ENCODE measurements around the gene CRISPLD2. TPM values are rescaled to one million over a fixed set of nuclear protein-coding genes. Genes with fewer than 3 reads are reported as not detected.

The CRISPLD2 gene
- total RNA-seq, 2 experiments from 2014 or later = 2.0 to 2.6 TPM

DNA sequence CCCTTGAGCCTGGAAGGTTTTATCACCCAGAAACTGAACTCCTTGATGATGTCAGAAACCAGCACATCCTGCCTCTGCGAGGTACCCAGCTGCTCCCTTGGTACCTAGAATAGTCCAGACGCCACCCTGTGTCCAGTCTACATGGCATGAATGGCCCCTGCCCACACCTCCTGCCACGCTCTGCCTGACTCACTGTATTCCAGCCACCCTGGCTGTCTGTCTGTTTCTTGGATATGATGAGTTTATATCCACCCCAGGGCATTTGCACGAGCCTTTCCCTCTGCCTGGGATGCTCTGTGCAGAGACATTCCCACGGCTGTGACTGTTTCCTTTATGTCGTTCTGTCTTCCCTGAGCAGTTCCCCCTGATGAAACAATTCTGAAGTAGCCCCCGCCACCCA, 68.7 kb downstream of the CRISPLD2 start:
- Histone ChIP-seq H3K4me1 (ENCODE audit: insufficient read depth, low read length) (no peaks in the 10 kb centered on the region), H3K27me3 (ENCODE audit: control insufficient read depth in 1 of 2, insufficient read depth in 2 of 2, low read length in 2 of 2) (no peaks in the 10 kb centered on the region), H3K27ac (ENCODE audit: low read depth in 1 of 2, low read length in 2 of 2) (no peak overlapping the region), H3K4me3 (ENCODE audit: low read length) (no peak overlapping the region), H3K9me3 (ENCODE audit: control insufficient read depth in 1 of 2, insufficient read depth in 1 of 2, low read length in 2 of 2) (no peaks in the 10 kb centered on the region), H3K36me3 (ENCODE audit: insufficient read depth, low read length) (no peaks in the 10 kb centered on the region)
- CTCF ChIA-PET = no interaction called here
- no peak for DNase-seq
- Mint-ChIP-seq H3K4me1 (ENCODE audit: low read depth) (no peaks in the 10 kb centered on the region), H3K9me3 (no peaks in the 10 kb centered on the region), H3K27ac (no peak overlapping the region), H3K36me3 (ENCODE audit: low read depth) (no peaks in the 10 kb centered on the region), H3K27me3 (peaks cover 14% of the 10 kb centered on the region), H3K4me3 (no peak overlapping the region)
- intact Hi-C loops (cut with DNase I, micrococcal nuclease) = no loop called here
- ATAC-seq (ENCODE audit: poor library complexity) = no peak
- TF ChIP-seq, protein P1, sequence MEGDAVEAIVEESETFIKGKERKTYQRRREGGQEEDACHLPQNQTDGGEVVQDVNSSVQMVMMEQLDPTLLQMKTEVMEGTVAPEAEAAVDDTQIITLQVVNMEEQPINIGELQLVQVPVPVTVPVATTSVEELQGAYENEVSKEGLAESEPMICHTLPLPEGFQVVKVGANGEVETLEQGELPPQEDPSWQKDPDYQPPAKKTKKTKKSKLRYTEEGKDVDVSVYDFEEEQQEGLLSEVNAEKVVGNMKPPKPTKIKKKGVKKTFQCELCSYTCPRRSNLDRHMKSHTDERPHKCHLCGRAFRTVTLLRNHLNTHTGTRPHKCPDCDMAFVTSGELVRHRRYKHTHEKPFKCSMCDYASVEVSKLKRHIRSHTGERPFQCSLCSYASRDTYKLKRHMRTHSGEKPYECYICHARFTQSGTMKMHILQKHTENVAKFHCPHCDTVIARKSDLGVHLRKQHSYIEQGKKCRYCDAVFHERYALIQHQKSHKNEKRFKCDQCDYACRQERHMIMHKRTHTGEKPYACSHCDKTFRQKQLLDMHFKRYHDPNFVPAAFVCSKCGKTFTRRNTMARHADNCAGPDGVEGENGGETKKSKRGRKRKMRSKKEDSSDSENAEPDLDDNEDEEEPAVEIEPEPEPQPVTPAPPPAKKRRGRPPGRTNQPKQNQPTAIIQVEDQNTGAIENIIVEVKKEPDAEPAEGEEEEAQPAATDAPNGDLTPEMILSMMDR (IDR thresholded peaks at IDR 0.05) = no peak
- POLR2A ChIA-PET = no interaction called here

- no peaks in the 10 kb centered on the region for H3K36me3 Mint-ChIP-seq (ENCODE audit: low read depth)
- Histone ChIP-seq H3K9me3 (ENCODE audit: control insufficient read depth in 1 of 2, insufficient read depth in 1 of 2, low read length in 2 of 2) (peaks cover 0 to 3% of the 10 kb centered on the region in 2 experiments), H3K4me1 (ENCODE audit: insufficient read depth, low read length) (no peaks in the 10 kb centered on the region), H3K27ac (ENCODE audit: low read depth in 1 of 2, low read length in 2 of 2) (no peak overlapping the region), H3K27me3 (ENCODE audit: control insufficient read depth in 1 of 2, insufficient read depth in 2 of 2, low read length in 2 of 2) (no peaks in the 10 kb centered on the region), H3K4me3 (ENCODE audit: low read length) (no peak overlapping the region), H3K36me3 (ENCODE audit: insufficient read depth, low read length) (no peaks in the 10 kb centered on the region)
- no peak overlapping the region for H3K4me3 Mint-ChIP-seq
- no peaks in the 10 kb centered on the region for H3K9me3 Mint-ChIP-seq
- intact Hi-C loops (cut with DNase I, micrococcal nuclease) = no loop called here
- H3K27ac Mint-ChIP-seq = no peak overlapping the region
- no peak for DNase-seq
- ATAC-seq (ENCODE audit: poor library complexity) = no peak
- POLR2A ChIA-PET = no interaction called here
- CTCF ChIA-PET = no interaction called here
- peaks cover 14% of the 10 kb centered on the region for H3K27me3 Mint-ChIP-seq
- no peaks in the 10 kb centered on the region for H3K4me1 Mint-ChIP-seq (ENCODE audit: low read depth)
- TF ChIP-seq, protein P1 (IDR thresholded peaks at IDR 0.05) = no peak
Observed at GRCh38 chr16:84889066-84889465, 69.3 kb downstream of the CRISPLD2 start.

DNA sequence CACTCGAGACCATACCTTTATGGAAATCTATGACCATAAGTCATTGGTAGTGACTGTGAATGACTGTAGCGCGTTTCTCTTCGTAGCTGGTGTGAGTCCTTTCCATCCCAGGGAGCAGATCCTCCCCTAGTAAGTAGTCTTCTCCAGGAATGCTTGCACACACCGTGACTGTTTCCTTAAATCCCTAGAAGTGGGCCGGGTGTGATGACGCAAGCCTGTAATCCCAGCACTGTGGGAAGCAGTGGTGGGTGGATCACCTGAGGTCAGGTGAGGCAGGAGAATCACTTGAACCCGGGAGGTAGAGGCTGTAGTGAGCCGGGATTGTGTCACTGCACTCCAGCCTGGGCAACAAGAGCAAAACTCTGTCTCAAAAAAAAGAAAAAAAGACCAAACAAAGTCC, 70.6 kb downstream of the CRISPLD2 start:
- H3K4me3 Mint-ChIP-seq = no peak overlapping the region
- intact Hi-C loops (cut with DNase I, micrococcal nuclease) = no loop called here

More for the DNA sequence above, 70.6 kb downstream of the CRISPLD2 start:
- TF ChIP-seq, protein P1 (IDR thresholded peaks at IDR 0.05) = no peak
- ChIA-PET CTCF (no interaction called here), POLR2A (no interaction called here)
- ATAC-seq (ENCODE audit: poor library complexity) (no peak), DNase-seq (no peak)
- Histone ChIP-seq H3K27ac (ENCODE audit: low read depth in 1 of 2, low read length in 2 of 2) (no peak overlapping the region), H3K9me3 (ENCODE audit: control insufficient read depth in 1 of 2, insufficient read depth in 1 of 2, low read length in 2 of 2) (peaks cover 0 to 3% of the 10 kb centered on the region in 2 experiments), H3K4me3 (ENCODE audit: low read length) (no peak overlapping the region), H3K27me3 (ENCODE audit: control insufficient read depth in 1 of 2, insufficient read depth in 2 of 2, low read length in 2 of 2) (no peaks in the 10 kb centered on the region), H3K36me3 (ENCODE audit: insufficient read depth, low read length) (no peaks in the 10 kb centered on the region), H3K4me1 (ENCODE audit: insufficient read depth, low read length) (no peaks in the 10 kb centered on the region)
- Mint-ChIP-seq H3K9me3 (no peaks in the 10 kb centered on the region), H3K4me1 (ENCODE audit: low read depth) (no peaks in the 10 kb centered on the region), H3K36me3 (ENCODE audit: low read depth) (no peaks in the 10 kb centered on the region), H3K27ac (no peak overlapping the region), H3K27me3 (peaks cover 14% of the 10 kb centered on the region)
